ENCODE results near the gene MRLN.

- TF ChIP-seq, protein P1, sequence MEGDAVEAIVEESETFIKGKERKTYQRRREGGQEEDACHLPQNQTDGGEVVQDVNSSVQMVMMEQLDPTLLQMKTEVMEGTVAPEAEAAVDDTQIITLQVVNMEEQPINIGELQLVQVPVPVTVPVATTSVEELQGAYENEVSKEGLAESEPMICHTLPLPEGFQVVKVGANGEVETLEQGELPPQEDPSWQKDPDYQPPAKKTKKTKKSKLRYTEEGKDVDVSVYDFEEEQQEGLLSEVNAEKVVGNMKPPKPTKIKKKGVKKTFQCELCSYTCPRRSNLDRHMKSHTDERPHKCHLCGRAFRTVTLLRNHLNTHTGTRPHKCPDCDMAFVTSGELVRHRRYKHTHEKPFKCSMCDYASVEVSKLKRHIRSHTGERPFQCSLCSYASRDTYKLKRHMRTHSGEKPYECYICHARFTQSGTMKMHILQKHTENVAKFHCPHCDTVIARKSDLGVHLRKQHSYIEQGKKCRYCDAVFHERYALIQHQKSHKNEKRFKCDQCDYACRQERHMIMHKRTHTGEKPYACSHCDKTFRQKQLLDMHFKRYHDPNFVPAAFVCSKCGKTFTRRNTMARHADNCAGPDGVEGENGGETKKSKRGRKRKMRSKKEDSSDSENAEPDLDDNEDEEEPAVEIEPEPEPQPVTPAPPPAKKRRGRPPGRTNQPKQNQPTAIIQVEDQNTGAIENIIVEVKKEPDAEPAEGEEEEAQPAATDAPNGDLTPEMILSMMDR (IDR thresholded peaks at IDR 0.05) = no peak
- TF ChIP-seq POLR2A (IDR thresholded peaks at IDR 0.05) = no peak
Measured at GRCh38 chr10:59706851-59707797, 46.1 kb downstream of the MRLN start.

Data from lower leg skin (tissue), 3 donors.